HG03280 (cell line): ENCODE measurements around the gene PRICKLE1.

Experiments used
- ATAC-seq: cut with Tn5 transposase; IDR thresholded peaks from one replicate; pipeline ENCODE4 v1.9.1; 2021; ENCODE audit warnings: mild to moderate bottlenecking, moderate library complexity; ENCODE audit not compliant: unreplicated experiment

The PRICKLE1 gene

GRCh38 chr12:42588524-42589464 lies 752 bp downstream of the PRICKLE1 start:
- ATAC-seq, result no peak

GRCh38 chr12:42587601-42588523 lies 1.7 kb downstream of the PRICKLE1 start:
- no peak for ATAC-seq

GRCh38 chr12:42586268-42586667 lies 3.3 kb downstream of the PRICKLE1 start:
- no peak for ATAC-seq

GRCh38 chr12:42585841-42586216 lies 3.7 kb downstream of the PRICKLE1 start:
- ATAC-seq, result no peak

- no peak for ATAC-seq
These were observed 4.2 kb downstream of the PRICKLE1 start for GRCh38 chr12:42585154-42585840.

GRCh38 chr12:42584651-42585111 lies 4.9 kb downstream of the PRICKLE1 start:
- no peak for ATAC-seq

- no peak for ATAC-seq
These were observed 6.5 kb downstream of the PRICKLE1 start for GRCh38 chr12:42583016-42583415.

GRCh38 chr12:42582498-42582897 lies 7.0 kb downstream of the PRICKLE1 start:
- ATAC-seq, result no peak

- no peak for ATAC-seq
These were observed 7.5 kb downstream of the PRICKLE1 start for GRCh38 chr12:42582050-42582449.

GRCh38 chr12:42576374-42576773 lies 13.2 kb downstream of the PRICKLE1 start:
- ATAC-seq, result no peak

GRCh38 chr12:42575717-42576116 lies 13.8 kb downstream of the PRICKLE1 start:
- no peak for ATAC-seq

GRCh38 chr12:42574851-42575266 lies 14.7 kb downstream of the PRICKLE1 start:
- ATAC-seq, result no peak

- ATAC-seq, result no peak
These were observed 18.1 kb downstream of the PRICKLE1 start for GRCh38 chr12:42571327-42572009.

GRCh38 chr12:42570076-42570475 lies 19.5 kb downstream of the PRICKLE1 start:
- ATAC-seq, result no peak

- peak; percentile 68 for ATAC-seq
These were observed 20.3 kb downstream of the PRICKLE1 start for GRCh38 chr12:42568952-42569915.

- no peak for ATAC-seq
These were observed 23.9 kb downstream of the PRICKLE1 start for GRCh38 chr12:42565633-42566032.

GRCh38 chr12:42564996-42565395 lies 24.6 kb downstream of the PRICKLE1 start:
- ATAC-seq, result no peak

GRCh38 chr12:42564556-42564955 lies 25.0 kb downstream of the PRICKLE1 start:
- ATAC-seq, result no peak

- no peak for ATAC-seq
These were observed 28.6 kb downstream of the PRICKLE1 start for GRCh38 chr12:42560977-42561376.
